VCaP (cell line): Measurements from ENCODE around the gene CTNNB1.

Source experiments
- H3K27ac ChIP-seq: fragments of 450-650 bp; 2 replicates; pipeline ENCODE4 v1.5.1; 2017
- TF ChIP-seq, protein P1 (sequence below): fragments of 450-650 bp; conservative IDR thresholded peaks from 2 replicates; pipeline ENCODE4 v1.5.1; 2017; ENCODE audit warnings: mild to moderate bottlenecking, moderate library complexity

Gene CTNNB1

DNA sequence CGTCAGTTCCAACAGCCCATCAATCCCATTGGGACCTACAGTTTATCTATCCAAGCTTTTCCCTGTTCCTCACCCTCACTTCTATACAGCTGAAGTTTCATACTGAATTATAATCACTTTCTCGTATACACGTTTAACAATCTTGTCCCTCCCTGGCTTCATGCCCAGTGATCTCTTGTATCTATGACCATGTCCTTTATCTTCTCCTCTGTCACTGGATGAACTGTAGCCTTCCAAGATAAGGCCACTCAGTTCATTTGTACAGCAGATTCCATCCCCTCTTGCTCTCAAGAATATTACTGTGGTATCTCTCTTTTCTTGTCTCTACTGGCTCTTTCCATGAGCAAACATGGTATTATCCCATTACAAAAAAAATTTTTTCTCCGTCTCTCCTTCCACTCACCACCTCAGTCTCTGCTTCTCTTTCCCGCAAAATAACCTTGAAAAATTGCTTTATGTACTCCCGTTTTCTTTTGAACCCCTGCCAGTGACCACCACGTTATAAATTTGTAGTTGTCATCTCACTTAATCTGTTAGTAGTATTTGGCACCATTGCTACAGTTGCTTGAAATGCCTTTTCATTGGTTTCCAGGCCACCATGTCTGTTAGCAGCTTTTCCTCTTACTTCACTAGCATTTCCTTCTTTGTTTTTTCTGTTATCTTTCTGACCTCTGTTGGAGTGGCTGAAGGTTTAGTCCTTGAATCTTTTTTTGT lies 9.4 kb downstream of the CTNNB1 start:
- H3K27ac ChIP-seq, result no peak overlapping the region
- TF ChIP-seq, protein P1, sequence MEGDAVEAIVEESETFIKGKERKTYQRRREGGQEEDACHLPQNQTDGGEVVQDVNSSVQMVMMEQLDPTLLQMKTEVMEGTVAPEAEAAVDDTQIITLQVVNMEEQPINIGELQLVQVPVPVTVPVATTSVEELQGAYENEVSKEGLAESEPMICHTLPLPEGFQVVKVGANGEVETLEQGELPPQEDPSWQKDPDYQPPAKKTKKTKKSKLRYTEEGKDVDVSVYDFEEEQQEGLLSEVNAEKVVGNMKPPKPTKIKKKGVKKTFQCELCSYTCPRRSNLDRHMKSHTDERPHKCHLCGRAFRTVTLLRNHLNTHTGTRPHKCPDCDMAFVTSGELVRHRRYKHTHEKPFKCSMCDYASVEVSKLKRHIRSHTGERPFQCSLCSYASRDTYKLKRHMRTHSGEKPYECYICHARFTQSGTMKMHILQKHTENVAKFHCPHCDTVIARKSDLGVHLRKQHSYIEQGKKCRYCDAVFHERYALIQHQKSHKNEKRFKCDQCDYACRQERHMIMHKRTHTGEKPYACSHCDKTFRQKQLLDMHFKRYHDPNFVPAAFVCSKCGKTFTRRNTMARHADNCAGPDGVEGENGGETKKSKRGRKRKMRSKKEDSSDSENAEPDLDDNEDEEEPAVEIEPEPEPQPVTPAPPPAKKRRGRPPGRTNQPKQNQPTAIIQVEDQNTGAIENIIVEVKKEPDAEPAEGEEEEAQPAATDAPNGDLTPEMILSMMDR, result no peak

GRCh38 chr3:41209646-41210045 lies 10.3 kb downstream of the CTNNB1 start:
- TF ChIP-seq, protein P1, result no peak
- H3K27ac ChIP-seq, result no peak overlapping the region

DNA sequence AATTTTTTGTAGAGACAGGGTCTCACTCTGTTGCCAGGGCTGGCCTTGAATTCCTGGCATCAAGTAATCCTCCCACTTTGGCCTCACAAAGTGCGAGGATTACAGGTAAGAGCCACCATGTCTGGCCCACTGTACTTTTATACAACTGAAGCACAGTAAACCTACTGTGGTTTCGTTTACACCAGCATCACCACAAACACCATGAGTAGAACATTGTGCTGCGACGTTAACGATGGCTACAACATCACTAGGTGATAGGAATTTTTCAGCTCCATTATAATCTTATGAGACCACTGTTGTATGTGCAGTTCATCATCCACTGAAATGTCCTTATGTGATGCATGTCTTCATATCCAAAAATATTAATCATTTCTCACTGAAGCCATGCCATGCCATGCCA lies 11.7 kb downstream of the CTNNB1 start:
- TF ChIP-seq, protein P1, result no peak

GRCh38 chr3:41212088-41212487 lies 12.8 kb downstream of the CTNNB1 start:
- TF ChIP-seq, protein P1, result no peak
- H3K27ac ChIP-seq, result no peak overlapping the region

More for the DNA sequence above, 11.7 kb downstream of the CTNNB1 start:
- no peak overlapping the region for H3K27ac ChIP-seq

DNA sequence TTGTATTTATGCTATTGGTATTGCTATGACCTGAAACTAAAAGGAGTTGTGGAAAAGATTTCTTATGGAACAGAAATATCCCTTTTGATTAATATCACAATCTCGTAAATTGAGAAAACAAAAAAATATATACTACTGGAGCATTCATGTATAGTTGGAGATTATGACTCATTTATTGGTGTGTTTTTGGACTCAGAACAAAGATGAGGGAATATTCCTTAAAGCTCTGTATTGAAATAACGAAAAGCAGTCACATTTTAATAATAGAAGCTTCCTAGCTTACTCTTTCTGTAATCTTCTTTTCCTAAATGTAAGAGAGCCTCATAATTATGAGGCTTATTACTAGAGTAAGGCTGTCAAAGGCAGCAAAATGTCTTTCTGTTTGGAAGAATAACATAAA lies 14.3 kb downstream of the CTNNB1 start:
- H3K27ac ChIP-seq, result no peak overlapping the region
- TF ChIP-seq, protein P1, result no peak

DNA sequence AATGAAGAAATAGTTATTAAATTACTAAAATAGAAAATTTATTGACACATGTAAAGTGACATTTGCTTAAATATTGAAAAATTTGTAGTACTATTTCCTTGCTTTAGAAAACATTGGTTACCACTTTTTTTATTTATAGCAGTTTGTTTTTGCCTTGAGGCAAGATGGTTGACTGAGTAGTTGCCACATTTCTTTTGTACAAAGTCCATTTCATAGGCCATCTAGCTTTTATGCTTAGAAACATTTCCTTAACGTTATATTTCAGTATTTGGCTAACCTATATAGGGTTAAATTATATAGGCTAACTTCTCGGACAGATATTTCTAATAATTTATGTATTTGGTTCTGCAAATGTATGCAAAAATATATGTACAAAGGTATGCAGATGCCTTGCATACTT lies 17.1 kb downstream of the CTNNB1 start:
- TF ChIP-seq, protein P1, result no peak
- H3K27ac ChIP-seq, result peak overlapping the region; percentile 49; the same call in 1 of the 2 replicates

DNA sequence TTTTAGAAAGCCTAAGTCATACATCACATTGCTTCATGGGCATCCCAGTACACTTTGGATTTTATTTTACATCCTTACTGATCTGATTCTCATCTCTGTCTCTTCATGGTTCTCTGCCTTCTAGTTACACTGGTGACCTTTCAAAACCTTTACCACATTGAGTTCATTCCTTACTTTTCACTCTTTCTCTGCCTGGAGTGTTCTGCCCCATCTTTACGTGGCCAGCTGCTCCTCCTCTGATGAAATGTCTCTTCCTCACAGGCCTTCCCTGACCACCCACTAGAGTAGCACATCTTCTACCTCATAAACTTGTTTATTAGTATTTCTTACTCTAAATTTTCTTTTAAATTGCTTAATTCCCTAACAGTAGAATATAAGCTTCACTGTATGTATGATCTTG lies 17.7 kb downstream of the CTNNB1 start:
- TF ChIP-seq, protein P1, result no peak
- peak overlapping the region; percentile 49 for H3K27ac ChIP-seq
